H9 (cell line): ENCODE data around the gene OR3A1. TPM values are rescaled to one million over a fixed set of nuclear protein-coding genes. Genes with fewer than 3 reads are reported as not detected.

Experiments
- DNase-seq: peaks from one replicate; pipeline ENCODE4 v3.0.0-alpha.2; 2017
- H2AFZ ChIP-seq: one replicate; pipeline ENCODE4 v1.6.1; 2013; ENCODE audit warnings: mild to moderate bottlenecking, low read length, control low read depth, moderate library complexity
- H2AK5ac ChIP-seq: 2 replicates; pipeline ENCODE4 v1.6.1; 2013; ENCODE audit warnings: low read length, control low read depth, mixed read lengths; ENCODE audit not compliant: insufficient read length
- H2BK120ac ChIP-seq: one replicate; pipeline ENCODE4 v1.6.1; 2013; ENCODE audit warnings: low read depth, mild to moderate bottlenecking, low read length, control low read depth, inconsistent platforms; ENCODE audit not compliant: poor library complexity, severe bottlenecking
- H2BK12ac ChIP-seq: 2 replicates; pipeline ENCODE4 v1.6.1; 2013; ENCODE audit warnings: low read length, control low read depth, mixed read lengths, low read depth; ENCODE audit not compliant: insufficient read length
- H2BK15ac ChIP-seq: 2 replicates; pipeline ENCODE4 v1.6.1; 2013; ENCODE audit warnings: low read depth, low read length, control low read depth
- H2BK20ac ChIP-seq: one replicate; pipeline ENCODE4 v1.6.1; 2013; ENCODE audit warnings: low read depth, mild to moderate bottlenecking, low read length, control low read depth, inconsistent platforms; ENCODE audit not compliant: poor library complexity, severe bottlenecking
- H2BK5ac ChIP-seq: 2 replicates; pipeline ENCODE4 v1.6.1; 2013; ENCODE audit warnings: low read length, control low read depth, mixed read lengths; ENCODE audit not compliant: insufficient read length
- H3K14ac ChIP-seq: 2 replicates; pipeline ENCODE4 v1.6.1; 2013; ENCODE audit warnings: low read length, control low read depth; ENCODE audit not compliant: insufficient read depth
- H3K18ac ChIP-seq: 2 replicates; pipeline ENCODE4 v1.6.1; 2013; ENCODE audit warnings: low read depth, mild to moderate bottlenecking, mixed read lengths, low read length, control low read depth; ENCODE audit not compliant: insufficient read length
- H3K23ac ChIP-seq: 2 replicates; pipeline ENCODE4 v1.6.1; 2013; ENCODE audit warnings: low read length, control low read depth, mixed read lengths, low read depth; ENCODE audit not compliant: insufficient read length
- H3K23me2 ChIP-seq: 2 replicates; pipeline ENCODE4 v1.6.1; 2013; ENCODE audit warnings: low read depth, mild to moderate bottlenecking, mixed read lengths, low read length, control low read depth; ENCODE audit not compliant: insufficient read length, poor library complexity, severe bottlenecking
- H3K27ac ChIP-seq: 2 replicates; pipeline ENCODE4 v1.5.1; 2013; ENCODE audit warnings: low read length, control low read depth, mixed read lengths, low read depth; ENCODE audit not compliant: insufficient read length
- H3K27me3 ChIP-seq: 2 replicates; pipeline ENCODE4 v1.6.1; 2013; ENCODE audit warnings: low read length, control low read depth, inconsistent platforms; ENCODE audit not compliant: insufficient read depth
- H3K4ac ChIP-seq: 2 replicates; pipeline ENCODE4 v1.6.1; 2013; ENCODE audit warnings: low read depth, mild to moderate bottlenecking, control low read depth, inconsistent platforms, low read length, moderate library complexity
- H3K4me1 ChIP-seq: 2 replicates; pipeline ENCODE4 v1.6.1; 2013; ENCODE audit warnings: low read length, control low read depth, inconsistent platforms; ENCODE audit not compliant: insufficient read depth
- H3K4me2 ChIP-seq: 2 replicates; pipeline ENCODE4 v1.6.1; 2013; ENCODE audit warnings: low read length, control low read depth, mixed read lengths; ENCODE audit not compliant: insufficient read length, insufficient read depth
- H3K56ac ChIP-seq: 2 replicates; pipeline ENCODE4 v1.6.1; 2013; ENCODE audit warnings: low read depth, mild to moderate bottlenecking, mixed read lengths, low read length, control low read depth; ENCODE audit not compliant: insufficient read length
- H3K79me1 ChIP-seq: 2 replicates; pipeline ENCODE4 v1.6.1; 2013; ENCODE audit warnings: low read depth, mild to moderate bottlenecking, moderate library complexity, low read length, control low read depth, inconsistent platforms; ENCODE audit not compliant: insufficient read depth, poor library complexity, severe bottlenecking
- H3K79me2 ChIP-seq: 2 replicates; pipeline ENCODE4 v1.6.1; 2013; ENCODE audit warnings: low read length, control low read depth, inconsistent platforms; ENCODE audit not compliant: insufficient read depth
- H3K9ac ChIP-seq: 2 replicates; pipeline ENCODE4 v1.6.1; 2013; ENCODE audit warnings: low read length, control low read depth, mixed read lengths; ENCODE audit not compliant: insufficient read length; ENCODE audit errors: extremely low read depth
- H3K9me3 ChIP-seq: one replicate; pipeline ENCODE4 v1.6.1; 2013; ENCODE audit warnings: low read depth, low read length, inconsistent platforms; ENCODE audit not compliant: control insufficient read depth
- H3T11ph ChIP-seq: one replicate; pipeline ENCODE4 v1.6.1; 2013; ENCODE audit warnings: mild to moderate bottlenecking, low read length, control low read depth, inconsistent platforms
- H4K20me1 ChIP-seq: one replicate; pipeline ENCODE4 v1.6.1; 2013; ENCODE audit not compliant: control insufficient read depth, insufficient read length, insufficient read depth
- H4K5ac ChIP-seq: 2 replicates; pipeline ENCODE4 v1.6.1; 2013; ENCODE audit warnings: low read depth, mild to moderate bottlenecking, mixed read lengths, low read length, control low read depth; ENCODE audit not compliant: insufficient read length
- H4K8ac ChIP-seq: replicated peaks from 2 replicates; pipeline ENCODE4 v1.6.1; 2013; ENCODE audit warnings: low read length, control low read depth, mixed read lengths, low read depth; ENCODE audit not compliant: insufficient read length
- H4K91ac ChIP-seq: 2 replicates; pipeline ENCODE4 v1.6.1; 2013; ENCODE audit warnings: low read depth, mild to moderate bottlenecking, moderate library complexity, mixed read lengths, low read length, control low read depth; ENCODE audit not compliant: insufficient read length
- H3K27ac Mint-ChIP-seq, 3 experiments: 2 replicates in 2 of 3; 3 replicates in 1 of 3; pipeline ENCODE4 v1.8.0; 2020 to 2021; ENCODE audit warnings: mixed read lengths in 3 of 3, mild to moderate bottlenecking in 1 of 3, moderate library complexity in 1 of 3
- H3K27me3 Mint-ChIP-seq: 2 replicates; pipeline ENCODE4 v1.8.0; 2021; ENCODE audit warnings: low read depth, mild to moderate bottlenecking, moderate library complexity, mixed read lengths
- H3K36me3 Mint-ChIP-seq, 3 experiments: 2 replicates in 2 of 3; 3 replicates in 1 of 3; pipeline ENCODE4 v1.8.0; 2020 to 2021; ENCODE audit warnings: low read depth in 3 of 3, mixed read lengths in 3 of 3; ENCODE audit not compliant: insufficient read depth in 1 of 3
- H3K4me1 Mint-ChIP-seq, 2 experiments: 2 replicates each; pipeline ENCODE4 v1.8.0; 2020; ENCODE audit warnings: mixed read lengths in 2 of 2
- H3K4me3 Mint-ChIP-seq, 2 experiments: 2 replicates in 1 of 2; 3 replicates in 1 of 2; pipeline ENCODE4 v1.8.0; 2020 to 2021; ENCODE audit warnings: mild to moderate bottlenecking in 2 of 2, mixed read lengths in 2 of 2, moderate library complexity in 1 of 2
- H3K9me3 Mint-ChIP-seq, 2 experiments: 2 replicates in 1 of 2; 3 replicates in 1 of 2; pipeline ENCODE4 v1.8.0; 2020; ENCODE audit warnings: mild to moderate bottlenecking in 2 of 2, mixed read lengths in 2 of 2, moderate library complexity in 1 of 2
- CTCF ChIP-seq: fragments of 200-600 bp; sonication (generic); conservative IDR thresholded peaks from 3 replicates; pipeline ENCODE4 v1.8.0; 2021; ENCODE audit warnings: antibody characterized with exemption, mild to moderate bottlenecking
- WGBS: extraction: QIAGEN DNeasy Blood & Tissue Kit; methylation state at CpG from one replicate; pipeline ENCODE4 v1.1.7; 2013; ENCODE audit warnings: missing lambda C conversion rate, low lambda C conversion rate, mixed read lengths; ENCODE audit not compliant: insufficient read length; ENCODE audit errors: extremely low coverage; 5-methylcytosine and 5-hydroxymethylcytosine counted together
- total RNA-seq: library from RNA; stranded (reverse); gene quantifications from 2 replicates; pipeline ENCODE4 v1.2.1, GENCODE V29; 2021

The OR3A1 gene
- total RNA-seq, 1 experiment from 2014 or later, result not detected

- no peak overlapping the region for H3K27ac ChIP-seq
- H4K20me1 ChIP-seq, result no peaks in the 10 kb centered on the region
- H3K4ac ChIP-seq, result no peak overlapping the region
- no peak overlapping the region for H2BK120ac ChIP-seq
- no peak overlapping the region for H3K56ac ChIP-seq
- H3K18ac ChIP-seq, result no peak overlapping the region
- H2BK12ac ChIP-seq, result no peak overlapping the region
- peaks cover 70 to 85% of the 10 kb centered on the region in 2 experiments for H3K9me3 Mint-ChIP-seq
- no peak overlapping the region for H4K5ac ChIP-seq
- no peak overlapping the region for H4K8ac ChIP-seq
- peaks cover 65% of the 10 kb centered on the region for H3K9me3 ChIP-seq
- no peaks in the 10 kb centered on the region for H3K23me2 ChIP-seq
- no peak overlapping the region for H3T11ph ChIP-seq
- no peaks in the 10 kb centered on the region for H3K4me1 ChIP-seq
- H3K36me3 Mint-ChIP-seq, result peaks cover 12 to 38% (median 17%) of the 10 kb centered on the region in 3 experiments; a peak in 6 of 7 replicates
- no CpG with 5 or more reads among the region's 1 CpG for WGBS
- H3K27ac Mint-ChIP-seq, result no peak overlapping the region
- H3K79me2 ChIP-seq, result no peaks in the 10 kb centered on the region
- TF ChIP-seq CTCF, result no peak
- H3K4me2 ChIP-seq, result no peak overlapping the region
- H2BK20ac ChIP-seq, result no peak overlapping the region
- DNase-seq, result no peak
- no peak overlapping the region for H3K4me3 Mint-ChIP-seq
- H2BK5ac ChIP-seq, result no peak overlapping the region
- H2AFZ ChIP-seq, result no peak overlapping the region
- no peak overlapping the region for H3K23ac ChIP-seq
- no peaks in the 10 kb centered on the region; the same call in 1 of the 2 replicates for H3K27me3 Mint-ChIP-seq
- no peaks in the 10 kb centered on the region for H3K27me3 ChIP-seq
- no peak overlapping the region for H2AK5ac ChIP-seq
- H3K79me1 ChIP-seq, result no peaks in the 10 kb centered on the region
- H3K4me1 Mint-ChIP-seq, result no peaks in the 10 kb centered on the region
- no peak overlapping the region for H3K9ac ChIP-seq
- H4K91ac ChIP-seq, result no peak overlapping the region
- no peak overlapping the region for H3K14ac ChIP-seq
- no peak overlapping the region for H2BK15ac ChIP-seq
Observed at GRCh38 chr17:3260163-3260562, 38.0 kb downstream of the OR3A1 start.
